Activated T-cell treated with anti-CD3 and anti-CD28 coated beads for 48 hours (primary cell): Measurements from ENCODE around the gene GMPR2.

Source experiments
- DNase-seq: peaks from one replicate; pipeline ENCODE4 v3.0.0-alpha.2; 2020; ENCODE audit warnings: low read depth

GMPR2 gene

DNA sequence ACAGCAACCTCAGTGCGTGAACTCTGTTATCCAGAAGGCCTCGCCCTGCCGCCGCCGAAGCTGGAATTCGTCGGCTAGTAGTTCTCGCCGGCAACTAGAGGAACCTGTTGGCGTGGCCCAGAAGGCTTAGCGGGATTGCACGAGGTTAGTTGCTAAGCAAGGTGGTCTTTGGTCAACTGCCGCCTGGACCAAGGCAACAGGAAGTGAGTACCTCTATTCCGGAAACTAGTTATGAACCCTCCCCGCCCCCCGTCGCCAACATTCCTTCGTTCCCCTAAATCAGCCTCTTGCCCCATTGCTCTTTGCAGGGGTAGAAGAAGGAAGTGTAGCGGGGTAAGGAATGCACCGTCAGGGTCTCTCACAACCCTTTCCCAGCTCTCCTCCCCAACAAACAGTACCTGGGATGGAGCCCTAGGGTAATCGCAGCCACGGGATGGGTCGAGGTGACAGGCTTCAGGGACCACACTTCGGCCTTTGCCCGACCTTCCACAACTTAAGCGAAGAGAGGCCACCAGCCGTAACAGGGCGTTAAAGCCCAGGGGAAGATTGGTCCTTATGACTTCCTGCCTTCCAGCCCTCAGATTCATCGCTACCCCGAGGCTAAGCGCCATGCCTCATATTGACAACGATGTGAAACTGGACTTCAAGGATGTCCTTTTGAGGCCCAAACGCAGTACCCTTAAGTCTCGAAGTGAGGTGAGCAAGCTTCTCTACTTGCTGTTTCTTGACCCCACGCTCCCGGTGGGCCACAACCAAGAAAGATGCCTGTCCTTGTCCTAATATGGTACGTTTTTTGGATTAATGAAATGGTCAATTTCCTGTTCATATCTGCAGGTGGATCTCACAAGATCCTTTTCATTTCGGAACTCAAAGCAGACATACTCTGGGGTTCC is at the start of gene GMPR2:
Gene GMPR2, plus strand, starts transcription at position 285 of the 893 bp plus-strand sequence. Its CDS starts 325 bp downstream, at position 610.
- DNase-seq: no peak

GRCh38 chr14:24183014-24183481 is 49.7 kb upstream of the GMPR2 start:
- DNase-seq: no peak

DNA sequence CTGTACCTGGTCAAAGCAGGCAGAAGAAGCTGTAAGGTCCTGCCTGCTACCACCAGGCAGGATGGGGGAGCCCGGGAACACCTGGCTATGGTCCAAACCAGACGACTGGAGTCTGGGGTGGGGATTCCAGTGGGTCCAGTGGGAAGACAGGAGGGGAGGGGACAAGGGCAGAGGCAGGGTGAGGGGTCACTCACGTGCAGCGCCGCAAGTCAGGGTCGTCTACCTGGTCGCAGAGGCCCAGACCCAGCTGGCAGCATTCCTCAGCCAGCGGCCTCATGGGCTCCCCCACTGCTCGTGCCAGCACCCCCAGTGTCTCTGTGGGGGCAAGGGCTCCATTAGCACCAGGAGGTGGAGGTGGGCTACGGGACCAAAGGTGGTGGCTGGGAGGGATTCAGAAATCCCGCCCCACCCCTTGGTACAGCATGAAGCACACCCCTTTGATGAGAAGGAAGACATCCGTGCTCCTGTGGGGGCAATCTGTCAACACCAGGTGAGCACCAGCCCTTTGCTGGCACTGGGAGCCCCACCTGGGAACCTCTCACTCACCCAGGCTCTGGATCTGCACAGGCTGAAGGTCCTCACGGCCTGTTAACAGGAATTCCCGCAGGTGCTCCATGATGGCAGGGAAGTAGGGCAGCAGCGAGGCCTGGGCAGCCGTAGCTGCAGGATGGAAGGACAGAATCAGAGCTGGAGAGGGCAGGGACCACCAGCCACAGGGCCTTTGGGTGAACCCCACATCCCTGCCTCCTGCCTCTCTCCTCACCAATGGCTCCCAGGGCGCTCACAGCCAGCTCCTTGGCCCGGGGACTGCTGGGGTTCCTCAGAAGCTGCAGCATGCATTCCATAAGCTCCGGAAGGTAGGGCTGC is 48.4 kb upstream of the GMPR2 start:
- no peak for DNase-seq

GRCh38 chr14:24185026-24185425 is 47.7 kb upstream of the GMPR2 start:
- no peak for DNase-seq

DNA sequence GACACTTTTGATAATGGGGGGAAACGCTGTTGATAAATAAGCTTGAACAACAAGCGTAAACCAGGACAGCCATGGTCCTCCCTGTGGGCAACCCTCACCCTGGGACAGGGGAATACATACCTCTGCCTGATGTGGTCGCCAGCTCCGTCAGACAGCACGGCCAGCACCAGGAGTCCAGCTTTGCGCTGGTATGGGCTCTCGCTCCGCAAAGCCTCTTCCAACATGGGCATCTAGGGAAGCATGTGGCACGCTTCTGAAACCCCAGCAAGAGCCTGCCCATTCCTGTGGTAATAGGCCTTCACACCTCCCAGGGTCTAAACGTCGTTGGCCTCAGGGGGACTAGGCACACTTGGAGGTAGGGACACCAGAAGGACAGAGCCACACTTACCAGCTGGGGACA is 47.0 kb upstream of the GMPR2 start:
- no peak for DNase-seq

GRCh38 chr14:24186831-24187538 is 45.7 kb upstream of the GMPR2 start:
- DNase-seq: no peak

- no peak for DNase-seq
Observed at GRCh38 chr14:24187539-24187915, 45.2 kb upstream of the GMPR2 start.

DNA sequence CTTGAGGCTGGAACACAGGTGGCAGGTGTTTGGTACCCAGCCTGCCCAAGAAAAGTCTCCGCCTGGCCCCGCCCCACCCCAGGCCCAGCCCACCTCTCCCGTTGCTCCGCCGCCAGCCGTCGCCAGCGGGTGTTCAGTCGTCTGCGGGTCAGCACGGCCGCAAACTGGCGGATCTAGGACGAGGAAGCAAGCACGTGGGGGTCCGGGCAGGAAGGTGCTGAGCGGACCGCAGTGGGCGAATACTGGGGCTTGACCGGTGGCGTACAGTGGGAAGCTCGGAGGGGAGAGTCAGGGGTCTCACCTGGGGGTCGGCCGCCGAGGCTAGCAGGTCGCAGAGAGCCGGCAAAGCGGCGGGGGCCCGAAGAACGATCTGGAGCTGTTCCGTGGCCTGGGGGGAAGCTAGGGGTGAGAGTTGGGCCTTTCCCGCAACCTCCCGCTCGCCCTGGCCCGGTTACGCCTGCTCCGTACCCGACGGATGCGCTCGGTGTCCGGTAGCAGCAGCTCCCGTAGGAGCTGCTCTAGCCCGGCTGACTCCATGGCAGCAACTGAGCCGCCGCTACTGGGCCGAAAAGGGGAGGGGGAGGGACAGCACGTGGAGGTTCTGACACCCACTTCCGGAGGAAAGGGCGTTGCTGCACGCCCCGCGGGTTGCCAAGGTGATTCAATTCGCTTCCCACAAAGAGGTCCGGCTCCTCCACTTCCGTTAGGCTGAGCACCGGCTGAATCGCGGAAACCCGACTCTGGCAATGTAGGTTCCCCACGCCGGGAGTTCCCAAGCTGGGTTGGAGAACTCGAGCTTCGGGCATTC is 44.3 kb upstream of the GMPR2 start, which contains the start of gene IPO4:
Gene IPO4, minus strand, starts transcription at position 566 of the 808 bp plus-strand sequence. Its CDS starts 29 bp downstream, at position 537.
- peak; percentile 88 for DNase-seq

GRCh38 chr14:24189059-24189375 is 43.7 kb upstream of the GMPR2 start:
- DNase-seq: no peak

DNA sequence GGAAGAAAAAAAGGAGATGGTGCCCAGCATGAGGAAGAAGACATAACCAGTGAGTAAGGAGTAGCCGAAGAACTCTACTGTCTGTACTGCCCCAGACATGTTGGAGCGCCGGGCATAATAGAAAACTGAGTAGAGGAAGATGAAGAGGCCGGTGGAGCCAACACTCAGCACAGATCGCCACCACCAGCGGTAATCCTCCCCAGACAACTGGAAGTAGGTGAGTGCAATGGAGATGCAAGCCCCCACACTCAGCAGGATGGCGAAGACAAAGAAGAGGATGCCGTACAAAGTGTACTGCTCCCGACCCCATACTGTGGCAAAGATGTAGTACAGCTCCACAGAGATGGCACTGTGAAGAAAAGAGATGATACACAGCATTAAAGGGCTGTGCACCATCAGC is 43.3 kb upstream of the GMPR2 start:
- no peak for DNase-seq

GRCh38 chr14:24190416-24190815 is 42.3 kb upstream of the GMPR2 start:
- no peak for DNase-seq

GRCh38 chr14:24192933-24193332 is 39.8 kb upstream of the GMPR2 start:
- DNase-seq: no peak

DNA sequence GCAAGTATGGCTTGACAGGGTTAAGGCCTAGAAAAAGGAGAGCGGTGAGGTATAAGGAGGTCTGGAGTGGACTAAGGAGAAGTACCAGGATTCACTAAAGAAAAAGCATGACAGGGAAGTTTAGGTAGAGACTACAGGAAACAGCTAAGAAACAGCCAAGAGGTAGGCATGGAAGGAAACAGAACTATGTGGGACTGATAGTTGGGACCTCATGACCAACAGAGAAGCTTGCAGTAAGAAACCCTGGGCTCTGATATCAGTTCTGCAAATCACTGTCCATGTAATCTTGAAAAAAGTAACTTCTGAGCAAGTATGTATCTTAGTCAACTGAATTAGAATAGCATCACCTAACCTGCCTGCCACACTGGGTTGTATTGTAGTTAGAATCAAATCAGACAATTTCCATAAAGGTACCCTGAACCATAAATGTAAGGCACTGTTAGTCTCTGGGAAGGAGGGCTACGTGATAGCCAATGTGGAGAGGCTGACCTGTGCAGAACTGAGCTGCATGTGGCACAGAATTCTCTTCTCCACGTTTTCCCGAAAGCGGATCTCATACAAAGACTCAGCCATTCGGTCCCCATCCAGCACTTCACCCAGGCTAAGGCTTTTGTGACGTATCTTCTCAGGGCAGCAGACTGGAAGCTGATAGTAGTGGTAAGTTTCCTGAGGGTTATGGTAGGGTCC is 38.4 kb upstream of the GMPR2 start:
- DNase-seq: no peak

DNA sequence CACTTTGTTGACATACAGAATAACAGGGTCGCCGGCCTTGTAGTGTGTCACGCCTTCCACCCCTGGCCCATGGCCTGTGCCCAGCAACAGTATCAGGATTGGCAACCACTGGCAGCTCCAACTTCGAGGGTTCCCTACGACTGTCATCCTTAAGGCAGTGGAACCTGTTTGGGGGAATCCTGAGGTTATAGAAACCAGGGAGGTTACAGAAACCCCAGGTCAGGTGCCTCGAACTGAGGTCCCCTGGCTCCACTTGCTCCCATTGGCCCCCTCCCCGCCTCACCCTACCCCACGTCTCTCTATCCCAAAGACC is 37.9 kb upstream of the GMPR2 start:
- DNase-seq: no peak

DNA sequence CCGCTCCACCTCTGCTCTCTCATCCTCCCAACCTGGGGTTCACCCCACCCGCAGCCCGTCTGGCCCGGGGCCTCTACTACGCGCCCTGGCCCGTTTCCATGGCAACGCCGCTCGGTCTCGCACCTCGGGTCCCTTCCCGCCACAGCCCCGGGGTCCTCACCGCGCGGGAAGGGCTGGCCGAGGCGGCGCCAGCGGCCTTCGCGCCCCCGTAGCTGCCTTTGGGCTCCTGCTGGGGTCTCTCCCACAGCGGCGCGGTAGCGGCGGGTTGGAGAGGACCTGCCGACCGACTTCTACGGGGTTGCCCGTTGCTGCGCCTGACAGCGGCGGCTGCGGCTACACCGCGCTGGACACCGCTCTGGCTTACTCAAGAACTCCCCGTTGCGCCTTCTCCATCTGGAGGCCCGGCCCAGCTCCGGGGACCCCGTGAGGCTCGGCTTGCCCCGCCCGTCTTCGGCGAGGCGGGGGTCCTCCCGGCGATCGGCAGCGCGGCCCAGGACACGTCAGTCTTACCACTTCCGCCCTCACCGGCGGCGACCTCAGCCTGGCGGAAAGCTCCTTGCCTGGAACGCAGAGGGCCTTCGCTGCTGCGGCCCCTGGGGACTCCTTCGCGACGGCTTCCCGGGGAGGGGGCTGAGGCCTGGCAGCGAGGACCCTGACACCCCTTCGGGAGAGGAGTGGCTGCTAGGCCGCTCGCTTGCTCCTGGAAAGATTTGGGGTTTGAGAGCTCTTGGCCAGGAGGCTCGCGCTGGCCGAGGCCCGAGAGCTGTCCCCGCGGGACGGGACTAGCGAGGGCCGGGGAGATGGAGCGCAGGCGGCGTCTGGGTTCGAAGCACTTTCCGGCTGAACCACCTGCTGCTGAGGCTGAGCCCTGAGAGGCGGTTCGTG is 37.3 kb upstream of the GMPR2 start, which contains the start of gene TM9SF1:
Gene TM9SF1, minus strand, starts transcription at position 256 of the 885 bp plus-strand sequence. CDS start 422 bp downstream, outside the sequence.
- peak; percentile 85 for DNase-seq

GRCh38 chr14:24196071-24197055 is 36.4 kb upstream of the GMPR2 start:
- no peak for DNase-seq

DNA sequence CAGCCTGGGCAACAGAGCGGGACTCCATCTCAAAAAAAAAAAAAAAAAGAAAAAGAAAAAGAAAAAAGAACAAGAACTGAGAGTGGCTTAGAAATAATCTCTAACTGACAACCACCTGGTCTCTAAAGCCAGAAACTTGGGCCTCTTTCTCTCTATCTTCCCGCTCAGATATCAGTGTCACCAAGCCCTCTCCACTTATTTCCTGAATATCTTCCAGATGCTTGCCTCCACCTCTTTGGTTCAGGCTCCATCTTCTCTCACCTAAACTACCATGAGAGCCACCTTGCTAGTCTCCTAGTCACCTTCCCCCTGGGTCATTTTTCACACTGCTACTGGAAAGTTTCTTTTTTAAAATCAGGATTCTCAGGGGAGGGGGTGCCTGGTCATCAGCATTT is 35.7 kb upstream of the GMPR2 start:
- DNase-seq: no peak

DNA sequence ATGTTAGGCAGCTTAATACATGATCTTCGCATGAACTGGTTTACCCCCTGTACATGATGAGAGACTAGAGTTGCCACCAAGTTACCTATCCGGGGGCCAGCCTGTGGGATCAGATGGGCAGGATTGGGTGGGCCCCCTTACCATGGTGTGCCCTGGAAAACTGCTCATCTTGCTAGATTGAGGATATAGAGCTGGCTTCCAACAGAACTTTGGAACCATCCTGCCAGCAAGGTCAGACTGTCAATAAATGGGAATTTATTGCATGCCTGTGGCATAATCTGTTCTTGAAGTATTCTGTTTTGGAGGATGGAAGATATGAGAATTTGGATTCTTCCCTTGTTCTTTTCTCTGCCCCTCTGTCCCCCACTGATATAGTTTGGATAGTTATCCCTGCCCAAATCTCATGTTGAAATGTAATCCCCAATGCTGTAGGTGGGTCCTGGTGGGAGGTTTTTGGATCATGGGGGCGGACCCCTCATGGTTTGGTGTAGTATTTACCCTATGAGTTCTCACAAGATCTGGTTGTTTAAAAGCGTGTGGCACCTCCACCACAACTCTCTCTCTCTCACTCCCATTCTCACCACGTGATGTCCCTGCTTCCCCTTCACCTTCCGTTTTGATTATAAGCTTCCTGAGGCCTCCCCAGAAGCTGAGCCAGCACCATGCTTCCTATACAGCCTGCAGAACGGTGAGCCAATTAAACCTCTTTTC is 33.8 kb upstream of the GMPR2 start:
- no peak for DNase-seq
